Astrocyte (in vitro differentiated cells and primary cell): ENCODE measurements around the gene IGFN1. TPM values are rescaled to one million over a fixed set of nuclear protein-coding genes. Genes with fewer than 3 reads are reported as not detected.

Experiments used
- DNase-seq: peaks from one replicate; pipeline ENCODE4 v3.0.0-alpha.2; 2010; ENCODE audit warnings: low read depth
- FAIRE-seq: peaks from 2 replicates; lab custom pipeline; 2011; peaks lifted over from hg19 to GRCh38; lab: Jason Lieb, UNC
- H2AFZ ChIP-seq: 2 replicates; pipeline ENCODE4 v1.6.0; 2012; ENCODE audit warnings: low read depth, low read length, inconsistent platforms
- H3K27ac ChIP-seq: 2 replicates; pipeline ENCODE4 v1.5.1; 2011; ENCODE audit warnings: low read depth, low read length, inconsistent platforms
- H3K27me3 ChIP-seq: 2 replicates; pipeline ENCODE4 v1.6.0; 2011; ENCODE audit warnings: low read length, inconsistent platforms; ENCODE audit not compliant: insufficient read depth
- H3K36me3 ChIP-seq: 2 replicates; pipeline ENCODE4 v1.5.1; 2011; ENCODE audit warnings: low read length, inconsistent platforms; ENCODE audit not compliant: insufficient read depth
- H3K4me1 ChIP-seq: 2 replicates; pipeline ENCODE4 v1.5.1; 2011; ENCODE audit warnings: low read length, inconsistent platforms; ENCODE audit not compliant: insufficient read depth
- H3K4me2 ChIP-seq: 2 replicates; pipeline ENCODE4 v1.6.0; 2012; ENCODE audit warnings: low read length, inconsistent platforms
- H3K4me3 ChIP-seq: 2 replicates; pipeline ENCODE4 v1.5.1; 2011; ENCODE audit warnings: low read depth, mild to moderate bottlenecking, low read length, inconsistent platforms; ENCODE audit not compliant: insufficient read depth
- H3K79me2 ChIP-seq: 2 replicates; pipeline ENCODE4 v1.6.0; 2012; ENCODE audit warnings: mild to moderate bottlenecking, low read length, inconsistent platforms; ENCODE audit not compliant: insufficient read depth
- H3K9ac ChIP-seq: 2 replicates; pipeline ENCODE4 v1.6.0; 2012; ENCODE audit warnings: mild to moderate bottlenecking, low read length, inconsistent platforms
- H3K9me3 ChIP-seq: 2 replicates; pipeline ENCODE4 v1.5.1; 2012; ENCODE audit warnings: low read depth, mild to moderate bottlenecking, low read length, inconsistent platforms; ENCODE audit not compliant: insufficient read depth
- H4K20me1 ChIP-seq: 2 replicates; pipeline ENCODE4 v1.6.0; 2012; ENCODE audit warnings: low read length, inconsistent platforms; ENCODE audit not compliant: insufficient read depth
- H3K27ac Mint-ChIP-seq: one replicate; pipeline ENCODE4 v1.8.0; 2021; ENCODE audit warnings: mild to moderate bottlenecking, mixed read lengths; ENCODE audit not compliant: unreplicated experiment
- H3K27me3 Mint-ChIP-seq: one replicate; pipeline ENCODE4 v1.8.0; 2021; ENCODE audit warnings: low read depth, mixed read lengths; ENCODE audit not compliant: unreplicated experiment
- H3K36me3 Mint-ChIP-seq: one replicate; pipeline ENCODE4 v1.8.0; 2021; ENCODE audit warnings: low read depth, mixed read lengths; ENCODE audit not compliant: unreplicated experiment
- H3K4me1 Mint-ChIP-seq: one replicate; pipeline ENCODE4 v1.8.0; 2021; ENCODE audit warnings: low read depth, mixed read lengths; ENCODE audit not compliant: unreplicated experiment
- H3K4me3 Mint-ChIP-seq: one replicate; pipeline ENCODE4 v1.8.0; 2021; ENCODE audit warnings: mild to moderate bottlenecking, moderate library complexity, mixed read lengths; ENCODE audit not compliant: unreplicated experiment
- H3K9me3 Mint-ChIP-seq: one replicate; pipeline ENCODE4 v1.8.0; 2021; ENCODE audit warnings: mild to moderate bottlenecking, mixed read lengths; ENCODE audit not compliant: unreplicated experiment
- EZH2 ChIP-seq: IDR thresholded peaks from 2 replicates; pipeline ENCODE4 v1.6.1; 2012; ENCODE audit warnings: mild to moderate bottlenecking, low read length, inconsistent platforms; ENCODE audit not compliant: insufficient read depth
- total RNA-seq: library from RNA; stranded (reverse); gene quantifications from 2 replicates; pipeline ENCODE4 v1.2.1, GENCODE V29; 2021
- TF ChIP-seq, protein P1 (sequence below): IDR thresholded peaks from 2 replicates; pipeline ENCODE4 v1.5.1; 2011; ENCODE audit warnings: low read depth, mild to moderate bottlenecking, inconsistent platforms, low read length, moderate library complexity; ENCODE audit not compliant: insufficient read depth

Gene IGFN1
- total RNA-seq, 1 donor from 2014 or later = 0.02 TPM

DNA sequence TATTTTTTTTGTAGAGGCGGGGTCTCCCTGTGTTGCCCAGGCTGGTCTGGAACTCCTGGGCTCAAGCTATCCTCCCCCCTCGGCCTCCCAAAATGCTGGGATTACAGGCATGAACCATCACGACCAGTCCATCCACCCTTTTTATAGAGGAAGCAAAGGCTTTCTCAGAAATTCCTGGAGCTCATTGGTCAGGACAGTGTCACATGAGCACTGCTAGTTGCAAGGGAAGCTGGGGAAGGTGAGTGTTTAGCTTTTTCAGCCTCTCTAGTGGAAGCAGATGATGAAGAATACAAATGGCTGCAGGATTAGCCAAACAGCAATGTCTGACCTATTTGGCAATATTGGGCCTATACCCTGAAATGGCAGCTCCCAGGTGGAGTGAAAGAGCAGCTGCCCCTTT, 8.0 kb downstream of the IGFN1 start:
- FAIRE-seq (no peak), DNase-seq (no peak)
- Histone ChIP-seq H3K9ac (no peak overlapping the region), H3K27ac (no peak overlapping the region), H3K4me2 (no peak overlapping the region), H3K4me1 (no peaks in the 10 kb centered on the region), H2AFZ (no peak overlapping the region), H3K36me3 (no peaks in the 10 kb centered on the region), H3K79me2 (no peaks in the 10 kb centered on the region), H3K9me3 (no peaks in the 10 kb centered on the region), H3K4me3 (no peak overlapping the region), H3K27me3 (peaks cover 3% of the 10 kb centered on the region), H4K20me1 (no peaks in the 10 kb centered on the region)
- no peaks in the 10 kb centered on the region for H3K4me1 Mint-ChIP-seq
- no peak overlapping the region for H3K27ac Mint-ChIP-seq
- peaks cover 4% of the 10 kb centered on the region for H3K9me3 Mint-ChIP-seq
- no peaks in the 10 kb centered on the region for H3K36me3 Mint-ChIP-seq
- peaks cover 53% of the 10 kb centered on the region for H3K27me3 Mint-ChIP-seq
- H3K4me3 Mint-ChIP-seq = no peak overlapping the region
- TF ChIP-seq, protein P1, sequence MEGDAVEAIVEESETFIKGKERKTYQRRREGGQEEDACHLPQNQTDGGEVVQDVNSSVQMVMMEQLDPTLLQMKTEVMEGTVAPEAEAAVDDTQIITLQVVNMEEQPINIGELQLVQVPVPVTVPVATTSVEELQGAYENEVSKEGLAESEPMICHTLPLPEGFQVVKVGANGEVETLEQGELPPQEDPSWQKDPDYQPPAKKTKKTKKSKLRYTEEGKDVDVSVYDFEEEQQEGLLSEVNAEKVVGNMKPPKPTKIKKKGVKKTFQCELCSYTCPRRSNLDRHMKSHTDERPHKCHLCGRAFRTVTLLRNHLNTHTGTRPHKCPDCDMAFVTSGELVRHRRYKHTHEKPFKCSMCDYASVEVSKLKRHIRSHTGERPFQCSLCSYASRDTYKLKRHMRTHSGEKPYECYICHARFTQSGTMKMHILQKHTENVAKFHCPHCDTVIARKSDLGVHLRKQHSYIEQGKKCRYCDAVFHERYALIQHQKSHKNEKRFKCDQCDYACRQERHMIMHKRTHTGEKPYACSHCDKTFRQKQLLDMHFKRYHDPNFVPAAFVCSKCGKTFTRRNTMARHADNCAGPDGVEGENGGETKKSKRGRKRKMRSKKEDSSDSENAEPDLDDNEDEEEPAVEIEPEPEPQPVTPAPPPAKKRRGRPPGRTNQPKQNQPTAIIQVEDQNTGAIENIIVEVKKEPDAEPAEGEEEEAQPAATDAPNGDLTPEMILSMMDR = no peak
- TF ChIP-seq EZH2 = no peak

GRCh38 chr1:201205036-201205435, 14.4 kb downstream of the IGFN1 start:
- Histone ChIP-seq H3K36me3 (no peaks in the 10 kb centered on the region), H4K20me1 (no peaks in the 10 kb centered on the region), H3K27me3 (peaks cover 7% of the 10 kb centered on the region), H2AFZ (no peak overlapping the region), H3K79me2 (no peaks in the 10 kb centered on the region), H3K9me3 (no peaks in the 10 kb centered on the region), H3K4me2 (no peak overlapping the region), H3K4me1 (no peaks in the 10 kb centered on the region), H3K9ac (no peak overlapping the region), H3K27ac (no peak overlapping the region), H3K4me3 (no peak overlapping the region)
- DNase-seq (no peak), FAIRE-seq (no peak)
- no peak for TF ChIP-seq EZH2
- TF ChIP-seq, protein P1 = no peak
- Mint-ChIP-seq H3K36me3 (no peaks in the 10 kb centered on the region), H3K4me3 (no peak overlapping the region), H3K4me1 (peaks cover 3% of the 10 kb centered on the region), H3K27ac (no peak overlapping the region), H3K27me3 (peaks cover 64% of the 10 kb centered on the region), H3K9me3 (peaks cover 4% of the 10 kb centered on the region)

GRCh38 chr1:201206176-201206575, 15.6 kb downstream of the IGFN1 start:
- no peak for TF ChIP-seq EZH2
- TF ChIP-seq, protein P1 = no peak
- no peak overlapping the region for H3K4me3 ChIP-seq
- no peak overlapping the region for H3K27ac Mint-ChIP-seq
- H3K4me1 Mint-ChIP-seq = peaks cover 3% of the 10 kb centered on the region
- H3K27me3 Mint-ChIP-seq = peaks cover 62% of the 10 kb centered on the region
- H3K36me3 Mint-ChIP-seq = no peaks in the 10 kb centered on the region
- H3K9me3 Mint-ChIP-seq = peaks cover 3% of the 10 kb centered on the region
- no peaks in the 10 kb centered on the region for H3K9me3 ChIP-seq
- FAIRE-seq (no peak), DNase-seq (no peak)
- no peak overlapping the region for H3K9ac ChIP-seq
- H3K27ac ChIP-seq = no peak overlapping the region
- no peak overlapping the region for H3K4me3 Mint-ChIP-seq
- no peaks in the 10 kb centered on the region for H3K36me3 ChIP-seq
- H3K4me1 ChIP-seq = no peaks in the 10 kb centered on the region
- peaks cover 12% of the 10 kb centered on the region for H3K27me3 ChIP-seq
- H3K79me2 ChIP-seq = no peaks in the 10 kb centered on the region
- H4K20me1 ChIP-seq = no peaks in the 10 kb centered on the region
- H2AFZ ChIP-seq = no peak overlapping the region
- H3K4me2 ChIP-seq = no peak overlapping the region
